GM12874 (cell line): Measurements from ENCODE around the gene SDK1.

Source experiments
- TF ChIP-seq, protein P1 (sequence below): IDR thresholded peaks from 2 replicates; pipeline ENCODE4 v1.5.1; 2011; ENCODE audit warnings: low read depth, mild to moderate bottlenecking, control low read depth, low read length, moderate library complexity; ENCODE audit not compliant: insufficient read depth

Gene SDK1

DNA sequence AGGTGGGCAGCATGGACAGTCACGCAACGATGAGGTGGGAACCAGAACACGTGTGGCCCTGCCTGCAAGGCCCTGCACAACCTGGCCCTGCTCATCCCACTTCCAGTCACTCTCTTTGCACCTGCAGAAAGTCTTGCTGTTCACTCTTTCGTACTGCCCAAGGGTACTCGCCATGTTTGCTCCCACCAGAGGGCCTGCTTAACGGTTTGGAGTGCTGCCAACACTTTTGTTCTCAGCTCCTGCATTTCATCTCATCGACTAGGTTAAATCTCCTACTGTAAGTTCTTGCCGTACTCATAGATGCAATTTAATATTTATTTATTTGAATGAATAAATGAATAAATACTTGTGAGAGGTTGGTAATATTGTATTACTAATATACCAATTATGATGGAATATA, 315.3 kb downstream of the SDK1 start:
- TF ChIP-seq, protein P1, sequence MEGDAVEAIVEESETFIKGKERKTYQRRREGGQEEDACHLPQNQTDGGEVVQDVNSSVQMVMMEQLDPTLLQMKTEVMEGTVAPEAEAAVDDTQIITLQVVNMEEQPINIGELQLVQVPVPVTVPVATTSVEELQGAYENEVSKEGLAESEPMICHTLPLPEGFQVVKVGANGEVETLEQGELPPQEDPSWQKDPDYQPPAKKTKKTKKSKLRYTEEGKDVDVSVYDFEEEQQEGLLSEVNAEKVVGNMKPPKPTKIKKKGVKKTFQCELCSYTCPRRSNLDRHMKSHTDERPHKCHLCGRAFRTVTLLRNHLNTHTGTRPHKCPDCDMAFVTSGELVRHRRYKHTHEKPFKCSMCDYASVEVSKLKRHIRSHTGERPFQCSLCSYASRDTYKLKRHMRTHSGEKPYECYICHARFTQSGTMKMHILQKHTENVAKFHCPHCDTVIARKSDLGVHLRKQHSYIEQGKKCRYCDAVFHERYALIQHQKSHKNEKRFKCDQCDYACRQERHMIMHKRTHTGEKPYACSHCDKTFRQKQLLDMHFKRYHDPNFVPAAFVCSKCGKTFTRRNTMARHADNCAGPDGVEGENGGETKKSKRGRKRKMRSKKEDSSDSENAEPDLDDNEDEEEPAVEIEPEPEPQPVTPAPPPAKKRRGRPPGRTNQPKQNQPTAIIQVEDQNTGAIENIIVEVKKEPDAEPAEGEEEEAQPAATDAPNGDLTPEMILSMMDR, result no peak

DNA sequence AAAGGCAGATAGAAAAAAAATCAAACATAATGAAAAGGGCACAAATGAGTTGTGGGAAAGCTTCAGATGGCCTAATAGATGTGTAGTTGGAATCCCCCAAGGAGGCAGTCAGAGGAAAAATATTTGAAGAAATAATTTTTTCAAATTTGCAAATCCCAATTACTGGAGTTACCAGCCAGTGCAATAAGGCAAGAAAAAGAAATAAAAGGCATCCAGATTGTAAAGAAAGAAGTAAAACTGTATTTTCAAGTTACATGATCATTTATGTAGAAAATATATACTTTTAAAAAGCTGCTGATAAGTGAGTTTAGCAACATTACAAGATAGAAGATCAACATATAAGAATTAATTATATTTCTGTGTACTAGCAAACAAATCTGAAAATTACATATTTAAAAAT, 329.0 kb downstream of the SDK1 start:
- TF ChIP-seq, protein P1, result no peak

DNA sequence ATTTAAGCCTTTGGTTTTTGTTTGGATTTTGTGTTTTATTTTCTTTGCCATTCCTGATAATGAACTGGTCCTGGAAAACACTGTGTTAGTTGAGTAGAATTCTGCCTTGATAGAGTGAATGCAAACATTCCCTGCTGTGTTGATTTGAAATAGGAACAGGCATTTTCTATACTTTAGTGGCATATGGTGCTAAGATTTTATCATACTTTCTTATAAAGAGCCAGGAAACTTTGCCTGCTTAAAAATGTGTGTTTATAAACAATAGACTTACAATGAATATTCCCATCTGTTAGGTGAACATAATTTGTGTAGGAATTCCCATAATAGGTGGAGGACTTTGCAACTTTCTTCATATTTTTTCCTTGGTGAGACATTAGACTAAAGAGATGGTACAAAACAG, 333.3 kb downstream of the SDK1 start:
- TF ChIP-seq, protein P1, result no peak

DNA sequence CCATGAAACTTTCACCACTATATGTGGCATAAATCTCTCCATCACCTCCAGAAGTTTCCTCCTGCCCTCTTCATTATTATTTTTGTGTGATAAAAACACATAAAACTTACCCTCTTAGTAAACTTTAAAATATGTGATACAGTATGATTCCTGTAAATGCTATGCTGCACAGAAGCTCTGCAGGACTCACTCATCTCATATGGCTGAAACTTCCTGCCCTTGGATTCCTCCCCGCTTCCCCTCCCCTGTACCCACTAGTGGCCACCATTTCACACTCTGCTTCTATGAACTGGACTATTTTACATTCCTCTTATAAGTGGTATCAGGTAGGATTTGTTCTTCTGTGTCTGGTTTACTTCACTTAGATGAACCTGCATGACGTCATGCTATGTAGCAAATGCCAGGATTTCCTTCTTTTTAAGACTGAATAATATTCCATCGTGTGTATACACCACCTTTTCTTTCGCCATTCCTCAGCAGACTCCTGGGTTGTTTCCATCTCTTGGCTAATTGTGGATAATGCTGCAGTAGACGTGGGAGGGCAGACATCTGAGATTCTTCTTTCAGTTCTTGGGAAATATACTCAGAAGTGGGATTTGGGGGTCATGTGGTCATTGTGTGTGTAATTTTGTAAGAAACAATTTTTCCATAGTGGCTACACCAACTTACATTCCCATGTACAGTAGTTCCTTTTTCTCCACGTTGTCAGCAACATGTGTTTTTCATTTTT, 335.2 kb downstream of the SDK1 start:
- TF ChIP-seq, protein P1, result no peak

DNA sequence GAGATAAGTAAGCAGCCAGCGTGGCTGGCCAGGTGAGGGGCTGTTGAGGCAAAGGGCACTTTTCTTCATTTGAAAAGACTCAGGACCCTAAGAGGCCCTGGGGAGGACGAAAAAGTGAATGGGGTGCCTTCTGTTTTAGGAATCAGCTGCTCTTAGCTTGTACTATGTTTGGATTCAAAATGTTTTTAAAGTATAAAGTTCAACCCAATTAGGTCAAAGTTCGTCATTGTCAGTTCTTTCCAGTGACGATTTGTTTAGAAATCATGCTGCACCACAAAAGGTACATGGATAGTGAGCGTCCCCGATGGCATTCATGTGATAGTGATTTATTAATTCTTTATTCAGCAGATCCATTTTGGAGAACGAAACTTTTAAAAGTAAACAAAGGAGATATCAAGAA, 338.2 kb downstream of the SDK1 start:
- TF ChIP-seq, protein P1, result no peak

DNA sequence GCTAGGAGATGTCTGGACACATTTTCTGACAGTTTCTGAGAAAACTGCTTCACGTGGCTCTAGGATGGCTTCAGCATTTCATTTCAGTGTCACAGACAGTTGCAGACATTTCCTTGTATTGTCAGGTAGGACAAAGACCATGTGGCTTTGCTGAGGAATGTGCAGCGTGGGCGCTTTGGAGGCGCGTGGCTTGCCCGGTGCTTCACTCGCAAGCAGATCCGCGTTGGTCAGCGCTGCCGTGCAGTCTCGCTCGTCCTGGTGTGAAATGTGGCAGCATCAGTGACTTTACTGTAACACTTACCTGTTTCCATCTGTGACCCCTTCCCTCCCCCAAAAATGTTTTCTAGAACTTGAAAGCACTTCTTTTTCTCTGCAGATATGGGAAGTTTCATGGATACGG, 340.5 kb downstream of the SDK1 start:
- TF ChIP-seq, protein P1, result no peak

DNA sequence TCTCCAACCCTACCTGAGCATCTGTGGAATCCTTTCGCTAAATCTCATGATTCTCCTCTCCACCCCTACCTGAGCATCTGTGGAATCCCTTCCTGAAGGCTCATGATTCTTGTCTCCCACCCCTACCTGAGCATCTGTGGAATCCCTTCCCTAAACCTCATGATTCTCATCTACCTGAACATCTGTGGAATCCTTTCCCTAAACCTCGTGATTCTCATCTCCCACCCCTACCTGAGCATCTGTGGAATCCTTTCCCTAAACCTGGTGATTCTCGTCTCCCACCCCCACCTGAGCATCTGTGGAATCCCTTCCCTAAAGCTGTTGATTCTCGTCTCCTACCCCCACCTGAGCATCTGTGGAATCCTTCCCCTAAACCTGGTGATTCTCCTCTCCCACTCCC, 342.0 kb downstream of the SDK1 start:
- TF ChIP-seq, protein P1, result no peak

DNA sequence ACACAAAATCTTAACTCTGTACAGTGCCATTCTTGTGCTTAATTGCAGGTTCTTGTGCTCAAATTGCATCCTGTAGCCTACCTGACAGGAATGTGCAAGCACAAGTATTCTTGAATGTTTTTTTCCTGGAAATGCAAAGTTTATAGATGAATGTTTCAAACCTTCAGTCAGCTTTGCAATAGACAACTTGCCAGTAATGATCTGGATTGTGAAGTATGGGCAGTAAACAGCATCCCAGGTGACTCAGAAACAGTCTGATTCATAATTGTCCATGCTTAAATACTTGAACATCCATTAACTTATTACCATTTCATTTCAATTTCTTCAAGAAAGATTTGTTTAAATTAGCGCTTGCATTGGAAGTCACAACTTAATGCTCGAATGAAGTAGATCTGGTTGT, 347.2 kb downstream of the SDK1 start:
- TF ChIP-seq, protein P1, result no peak
